NCI-H1417 treated with DMSO at 0.1 percent for 48 hours (cell line): ENCODE data around the gene FBXW9.
"Not testable (repeated sequence)": the region's sequence is repeated elsewhere in the genome, so short reads cannot be mapped to it uniquely, and the experiment has no call there.

ENCODE experiments used
- DNase-seq: peaks from one replicate; lab custom pipeline; 2025; lab: John Stamatoyannopoulos, UW

Gene FBXW9

GRCh38 chr19:12715102-12715501 is 18.7 kb upstream of the FBXW9 start:
- no peak for DNase-seq

GRCh38 chr19:12713304-12713703 is 16.9 kb upstream of the FBXW9 start:
- not testable (repeated sequence) for DNase-seq

- DNase-seq = not testable (repeated sequence)
Observed at GRCh38 chr19:12712077-12712476, 15.6 kb upstream of the FBXW9 start.

GRCh38 chr19:12711187-12711586 is 14.8 kb upstream of the FBXW9 start:
- no peak for DNase-seq

GRCh38 chr19:12708641-12709040 is 12.2 kb upstream of the FBXW9 start:
- DNase-seq = no peak

GRCh38 chr19:12706332-12706718 is 9.9 kb upstream of the FBXW9 start:
- no peak for DNase-seq

GRCh38 chr19:12705654-12706331 is 9.4 kb upstream of the FBXW9 start:
- DNase-seq = no peak

- DNase-seq = no peak
Observed at GRCh38 chr19:12705169-12705568, 8.7 kb upstream of the FBXW9 start.

GRCh38 chr19:12703046-12703445 is 6.6 kb upstream of the FBXW9 start:
- DNase-seq = no peak

- no peak for DNase-seq
Observed at GRCh38 chr19:12701596-12702282, 5.3 kb upstream of the FBXW9 start.

- no peak for DNase-seq
Observed at GRCh38 chr19:12698138-12698537, 1.7 kb upstream of the FBXW9 start.

- not testable (repeated sequence) for DNase-seq
Observed at GRCh38 chr19:12697425-12697824, 994 bp upstream of the FBXW9 start.

- no peak for DNase-seq
Observed at GRCh38 chr19:12695997-12696365, 450 bp downstream of the FBXW9 start.

- DNase-seq = no peak
Observed at GRCh38 chr19:12695514-12695913, 917 bp downstream of the FBXW9 start.

GRCh38 chr19:12695096-12695495 is 1.3 kb downstream of the FBXW9 start:
- no peak for DNase-seq

GRCh38 chr19:12694641-12695040 is 1.8 kb downstream of the FBXW9 start:
- DNase-seq = no peak

- DNase-seq = no peak
Observed at GRCh38 chr19:12692960-12693359, 3.5 kb downstream of the FBXW9 start.

- no peak for DNase-seq
Observed at GRCh38 chr19:12689581-12690216, 6.7 kb downstream of the FBXW9 start.

- DNase-seq = no peak
Observed at GRCh38 chr19:12689012-12689411, 7.4 kb downstream of the FBXW9 start.

GRCh38 chr19:12687496-12688196 is 8.8 kb downstream of the FBXW9 start, which contains the start of gene GNG14:
Gene GNG14, plus strand, starts transcription at chr19:12687998. Its CDS starts 51 bp downstream, at chr19:12688049.
- DNase-seq = no peak

- DNase-seq = no peak
Observed at GRCh38 chr19:12685831-12686230, 10.6 kb downstream of the FBXW9 start.
